Osteoblast (primary cell): ENCODE measurements around the gene MT1M. TPM values are rescaled to one million over a fixed set of nuclear protein-coding genes. Genes with fewer than 3 reads are reported as not detected.
A peak's percentile ranks its signal among the peaks of the same experiment; 100 is the strongest.
"Not testable (repeated sequence)": the region's sequence is repeated elsewhere in the genome, so short reads cannot be mapped to it uniquely, and the experiment has no call there.

Source experiments
- DNase-seq: peaks from one replicate; pipeline ENCODE4 v3.0.0; 2011; ENCODE audit warnings: low spot score, mixed read lengths; ENCODE audit not compliant: insufficient read length; ENCODE audit errors: missing footprints
- H2AFZ ChIP-seq: 2 replicates; pipeline ENCODE4 v1.6.0; 2011; ENCODE audit warnings: mild to moderate bottlenecking, low read length
- H3K27ac ChIP-seq: 2 replicates; pipeline ENCODE4 v1.5.1; 2011; ENCODE audit warnings: mild to moderate bottlenecking, low read depth, low read length, moderate library complexity
- H3K27me3 ChIP-seq: 2 replicates; pipeline ENCODE4 v1.6.0; 2012; ENCODE audit warnings: mild to moderate bottlenecking, control low read depth, inconsistent platforms, low read length, moderate library complexity; ENCODE audit not compliant: insufficient read depth
- H3K36me3 ChIP-seq: 2 replicates; pipeline ENCODE4 v1.5.1; 2011; ENCODE audit warnings: mild to moderate bottlenecking, low read length, control low read depth, moderate library complexity; ENCODE audit not compliant: insufficient read depth
- H3K4me1 ChIP-seq: 2 replicates; pipeline ENCODE4 v1.5.1; 2011; ENCODE audit warnings: mild to moderate bottlenecking, low read length, control low read depth, moderate library complexity; ENCODE audit not compliant: insufficient read depth
- H3K4me2 ChIP-seq: 2 replicates; pipeline ENCODE4 v1.6.0; 2011; ENCODE audit warnings: mild to moderate bottlenecking, low read length; ENCODE audit not compliant: insufficient read depth
- H3K4me3 ChIP-seq: fragments of 200-600 bp; sonication (generic); 3 replicates; pipeline ENCODE4 v1.5.1; 2012; ENCODE audit warnings: mild to moderate bottlenecking, low read length, inconsistent platforms; ENCODE audit not compliant: insufficient read depth
- H3K79me2 ChIP-seq: 2 replicates; pipeline ENCODE4 v1.6.0; 2012; ENCODE audit warnings: mild to moderate bottlenecking, low read length, control low read depth, inconsistent platforms; ENCODE audit not compliant: insufficient read depth
- H3K9me3 ChIP-seq: 2 replicates; pipeline ENCODE4 v1.5.1; 2011; ENCODE audit warnings: low read depth, low read length, control low read depth
- H4K20me1 ChIP-seq: 2 replicates; pipeline ENCODE4 v1.6.0; 2012; ENCODE audit warnings: mild to moderate bottlenecking, low read length, control low read depth; ENCODE audit not compliant: insufficient read depth
- total RNA-seq: library from RNA; depleted of rRNA; stranded (reverse); fragments of >200 nt; gene quantifications from 2 replicates; pipeline ENCODE4 v1.2.3, GENCODE V29; 2012
- TF ChIP-seq, protein P1 (sequence below): IDR thresholded peaks from 2 replicates; pipeline ENCODE4 v1.5.1; 2011; ENCODE audit warnings: mild to moderate bottlenecking, low read depth, low read length, moderate library complexity; ENCODE audit errors: extremely low read depth

MT1M gene
- total RNA-seq, 1 donor, result 8.7 TPM

DNA sequence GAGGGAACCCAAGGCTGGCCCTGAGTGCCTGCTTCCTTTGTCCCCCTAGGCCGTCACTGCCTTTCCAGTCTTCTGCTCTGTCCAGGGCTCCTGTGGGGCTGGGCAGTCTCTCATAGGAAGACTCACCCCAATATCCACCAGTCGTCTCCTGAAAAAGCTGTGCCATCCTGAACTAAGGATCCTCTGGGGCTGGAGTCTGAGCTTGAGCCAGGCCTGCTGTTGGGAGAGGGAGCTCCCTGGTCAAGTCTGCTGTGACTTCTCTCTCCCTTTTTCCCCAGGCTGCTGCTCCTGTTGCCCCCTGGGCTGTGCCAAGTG, 38.1 kb downstream of the MT1M start:
- Histone ChIP-seq H3K27me3 (peaks cover 51% of the 10 kb centered on the region), H3K4me1 (peaks cover 4% of the 10 kb centered on the region), H3K79me2 (no peaks in the 10 kb centered on the region), H2AFZ (no peak overlapping the region), H3K9me3 (no peaks in the 10 kb centered on the region), H3K27ac (no peak overlapping the region), H4K20me1 (no peaks in the 10 kb centered on the region), H3K4me2 (no peak overlapping the region), H3K4me3 (no peak overlapping the region), H3K36me3 (no peaks in the 10 kb centered on the region)
- TF ChIP-seq, protein P1, sequence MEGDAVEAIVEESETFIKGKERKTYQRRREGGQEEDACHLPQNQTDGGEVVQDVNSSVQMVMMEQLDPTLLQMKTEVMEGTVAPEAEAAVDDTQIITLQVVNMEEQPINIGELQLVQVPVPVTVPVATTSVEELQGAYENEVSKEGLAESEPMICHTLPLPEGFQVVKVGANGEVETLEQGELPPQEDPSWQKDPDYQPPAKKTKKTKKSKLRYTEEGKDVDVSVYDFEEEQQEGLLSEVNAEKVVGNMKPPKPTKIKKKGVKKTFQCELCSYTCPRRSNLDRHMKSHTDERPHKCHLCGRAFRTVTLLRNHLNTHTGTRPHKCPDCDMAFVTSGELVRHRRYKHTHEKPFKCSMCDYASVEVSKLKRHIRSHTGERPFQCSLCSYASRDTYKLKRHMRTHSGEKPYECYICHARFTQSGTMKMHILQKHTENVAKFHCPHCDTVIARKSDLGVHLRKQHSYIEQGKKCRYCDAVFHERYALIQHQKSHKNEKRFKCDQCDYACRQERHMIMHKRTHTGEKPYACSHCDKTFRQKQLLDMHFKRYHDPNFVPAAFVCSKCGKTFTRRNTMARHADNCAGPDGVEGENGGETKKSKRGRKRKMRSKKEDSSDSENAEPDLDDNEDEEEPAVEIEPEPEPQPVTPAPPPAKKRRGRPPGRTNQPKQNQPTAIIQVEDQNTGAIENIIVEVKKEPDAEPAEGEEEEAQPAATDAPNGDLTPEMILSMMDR, result no peak
- no peak for DNase-seq

DNA sequence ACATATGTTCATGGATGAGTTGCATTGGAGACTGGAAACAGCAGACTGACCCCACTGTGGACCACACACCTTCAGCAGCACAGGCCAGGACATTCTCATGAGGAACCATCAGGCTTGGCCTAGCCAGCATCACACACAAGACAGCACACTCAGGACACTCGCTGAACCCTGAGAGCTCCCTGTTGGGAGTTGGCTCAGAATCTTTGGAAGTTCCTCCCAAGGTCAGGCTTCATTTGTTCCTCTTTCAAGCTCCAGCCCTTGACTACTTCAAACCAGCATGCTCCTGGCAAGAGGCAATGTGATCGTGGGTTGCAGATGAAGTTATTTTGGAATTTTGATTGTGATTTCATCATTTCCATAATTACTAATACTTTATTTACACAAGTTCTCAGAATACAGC, 39.2 kb downstream of the MT1M start:
- not testable (repeated sequence) for H4K20me1 ChIP-seq, H3K4me3 ChIP-seq, H2AFZ ChIP-seq, H3K4me2 ChIP-seq, DNase-seq, H3K4me1 ChIP-seq, H3K36me3 ChIP-seq, H3K79me2 ChIP-seq, H3K9me3 ChIP-seq, H3K27ac ChIP-seq
- H3K27me3 ChIP-seq, result peaks cover 55% of the 10 kb centered on the region

DNA sequence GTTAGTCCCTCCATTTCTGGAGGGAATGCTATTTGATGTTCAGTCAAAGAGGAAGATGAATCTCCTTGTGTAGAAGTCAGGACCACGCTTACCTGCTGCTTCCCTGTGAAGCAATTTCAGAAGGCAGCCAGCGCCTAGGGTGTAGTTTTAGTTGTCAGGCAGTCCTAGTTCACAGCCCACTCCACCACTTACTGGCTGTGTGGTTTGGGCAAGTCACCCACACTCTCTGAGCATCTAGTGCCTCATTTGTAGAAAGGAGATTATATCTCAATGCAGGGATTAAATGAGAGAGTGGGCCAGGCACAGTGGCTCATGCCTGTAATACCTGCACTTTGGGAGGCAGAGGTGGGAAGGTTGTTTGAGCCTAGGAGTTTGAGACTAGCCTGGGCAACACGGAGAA, 39.7 kb downstream of the MT1M start:
- not testable (repeated sequence) for H3K4me1 ChIP-seq, H3K36me3 ChIP-seq, DNase-seq, H4K20me1 ChIP-seq, H3K27ac ChIP-seq, H2AFZ ChIP-seq, H3K4me2 ChIP-seq, H3K79me2 ChIP-seq, H3K9me3 ChIP-seq, H3K4me3 ChIP-seq
- peaks cover 56% of the 10 kb centered on the region for H3K27me3 ChIP-seq

DNA sequence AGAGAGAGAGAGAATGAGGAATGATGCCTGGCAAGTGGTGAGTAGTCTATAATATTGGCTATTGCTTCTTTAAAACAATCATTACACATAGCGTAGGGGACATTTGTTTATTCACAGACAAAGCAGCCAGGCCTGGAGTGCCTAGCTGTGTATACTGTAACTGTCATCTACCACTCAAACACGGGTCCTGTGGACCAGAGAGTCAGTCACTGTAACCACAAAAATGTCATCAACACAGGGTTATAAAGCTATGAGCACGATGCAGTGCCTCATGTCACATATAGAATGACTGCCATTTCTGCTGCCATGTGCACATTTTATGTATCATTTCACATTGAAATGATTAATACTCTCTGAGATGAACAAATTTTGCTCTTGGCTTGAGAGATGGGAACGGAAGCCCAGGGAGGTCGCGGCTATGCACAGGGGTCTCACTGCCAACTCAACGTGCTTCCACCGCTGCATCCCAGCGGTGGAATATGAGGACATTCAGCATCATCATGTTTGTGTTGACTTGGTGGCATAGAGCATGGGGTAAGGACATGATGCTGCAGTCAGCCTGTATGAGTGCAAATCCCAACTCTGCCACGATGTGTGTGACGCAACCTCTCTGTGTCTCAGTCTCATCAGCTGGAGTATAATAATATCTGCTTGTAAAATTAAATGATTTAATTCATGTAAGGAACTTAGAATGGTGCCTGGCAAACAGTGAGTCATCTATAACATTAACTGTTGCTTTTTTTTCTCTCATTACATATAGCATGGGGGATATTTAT, 40.5 kb downstream of the MT1M start:
- no peak overlapping the region for H3K4me2 ChIP-seq
- no peaks in the 10 kb centered on the region for H3K9me3 ChIP-seq
- H3K27ac ChIP-seq, result no peak overlapping the region
- peaks cover 49% of the 10 kb centered on the region for H3K27me3 ChIP-seq
- TF ChIP-seq, protein P1, result no peak
- H3K4me3 ChIP-seq, result no peak overlapping the region
- H4K20me1 ChIP-seq, result no peaks in the 10 kb centered on the region
- peaks cover under 1% of the 10 kb centered on the region for H3K4me1 ChIP-seq
- no peaks in the 10 kb centered on the region for H3K79me2 ChIP-seq
- no peak for DNase-seq
- H2AFZ ChIP-seq, result no peak overlapping the region
- no peaks in the 10 kb centered on the region for H3K36me3 ChIP-seq

DNA sequence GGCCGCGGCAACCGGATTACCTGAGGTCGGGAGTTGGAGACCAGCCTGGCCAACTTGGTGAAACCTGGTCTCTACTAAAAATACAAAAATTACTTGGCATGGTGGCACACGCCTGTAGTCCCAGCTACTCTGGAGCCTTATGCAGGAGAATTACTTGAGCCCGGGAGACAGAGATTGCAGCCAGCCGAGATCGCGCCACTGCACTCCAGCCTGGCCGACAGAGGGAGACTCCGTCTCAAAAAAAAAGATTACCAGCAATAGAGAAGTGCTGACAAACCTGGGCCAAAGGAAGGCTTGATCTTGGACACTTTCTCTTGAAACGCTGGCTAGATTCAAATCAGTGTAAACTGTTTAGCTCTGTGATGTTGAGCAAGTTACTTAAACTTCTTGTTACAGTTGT, 41.5 kb downstream of the MT1M start:
- H3K4me3 ChIP-seq, result no peak overlapping the region
- no peaks in the 10 kb centered on the region for H3K79me2 ChIP-seq
- H3K36me3 ChIP-seq, result no peaks in the 10 kb centered on the region
- H3K4me2 ChIP-seq, result no peak overlapping the region
- H2AFZ ChIP-seq, result no peak overlapping the region
- H3K27me3 ChIP-seq, result peaks cover 39% of the 10 kb centered on the region
- H3K4me1 ChIP-seq, result no peaks in the 10 kb centered on the region
- no peaks in the 10 kb centered on the region for H3K9me3 ChIP-seq
- TF ChIP-seq, protein P1, result peak; percentile 54
- H4K20me1 ChIP-seq, result no peaks in the 10 kb centered on the region
- DNase-seq, result no peak
- no peak overlapping the region for H3K27ac ChIP-seq

DNA sequence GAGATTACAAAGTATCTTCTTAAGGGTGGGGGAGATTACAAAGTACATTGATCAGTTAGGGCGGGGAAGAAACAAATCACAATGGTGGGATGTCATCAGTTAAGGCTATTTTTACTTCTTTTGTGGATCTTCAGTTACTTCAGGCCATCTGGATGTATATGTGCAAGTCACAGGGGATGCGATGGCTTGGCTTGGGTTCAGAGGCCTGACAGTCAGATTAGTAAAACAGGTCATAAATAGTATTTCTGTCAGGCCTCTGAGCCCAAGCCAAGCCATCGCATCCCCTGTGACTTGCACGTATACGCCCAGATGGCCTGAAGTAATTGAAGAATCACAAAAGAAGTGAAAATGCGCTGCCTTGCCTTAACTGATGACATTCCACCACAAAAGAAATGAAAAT, 42.1 kb downstream of the MT1M start:
- not testable (repeated sequence) for H2AFZ ChIP-seq, H3K4me2 ChIP-seq, H3K4me1 ChIP-seq, H3K27ac ChIP-seq, H3K79me2 ChIP-seq, DNase-seq, H4K20me1 ChIP-seq, H3K4me3 ChIP-seq, H3K9me3 ChIP-seq, H3K36me3 ChIP-seq
- peaks cover 33% of the 10 kb centered on the region for H3K27me3 ChIP-seq
